Thymus (tissue), 11 donors: ENCODE data around the gene PPM1J. TPM values are rescaled to one million over a fixed set of nuclear protein-coding genes. Genes with fewer than 3 reads are reported as not detected.

ENCODE experiments used
- DNase-seq, 9 donors: peaks; one replicate each; pipeline ENCODE4 v3.0.0-alpha.2; 2013; ENCODE audit warnings: low spot score in 9 of 9, low read depth in 6 of 9, missing footprints in 1 of 9
- H3K27ac ChIP-seq, 2 donors: one replicate each; pipeline ENCODE4 v1.5.1; 2013; ENCODE audit warnings: control low read depth in 1 of 2, low read depth in 1 of 2, low read length in 1 of 2, mild to moderate bottlenecking in 1 of 2, moderate library complexity in 1 of 2
- H3K27me3 ChIP-seq, 2 donors: one replicate each; pipeline ENCODE4 v1.5.1; 2013; ENCODE audit warnings: low read length in 1 of 2; ENCODE audit not compliant: control insufficient read depth in 2 of 2, insufficient read depth in 1 of 2
- H3K36me3 ChIP-seq, 2 donors: one replicate each; pipeline ENCODE4 v1.5.1; 2013; ENCODE audit warnings: low read length in 1 of 2, mild to moderate bottlenecking in 1 of 2, moderate library complexity in 1 of 2; ENCODE audit not compliant: control insufficient read depth in 2 of 2, insufficient read depth in 2 of 2
- H3K4me1 ChIP-seq, 2 donors: one replicate each; pipeline ENCODE4 v1.5.1; 2013; ENCODE audit warnings: low read length in 2 of 2; ENCODE audit not compliant: control insufficient read depth in 2 of 2, insufficient read depth in 2 of 2
- H3K4me3 ChIP-seq, 2 donors: one replicate each; pipeline ENCODE4 v1.5.1; 2013; ENCODE audit warnings: low read length in 2 of 2, control low read depth in 1 of 2, mild to moderate bottlenecking in 1 of 2
- H3K9me3 ChIP-seq, 2 donors: one replicate each; pipeline ENCODE4 v1.5.1; 2013; ENCODE audit warnings: low read length in 1 of 2, mild to moderate bottlenecking in 1 of 2; ENCODE audit not compliant: control insufficient read depth in 2 of 2, insufficient read depth in 1 of 2
- WGBS: extraction: QIAGEN DNeasy Blood & Tissue Kit; methylation state at CpG from one replicate; pipeline ENCODE4 v1.1.7; 2013; 5-methylcytosine and 5-hydroxymethylcytosine counted together
- polyA plus RNA-seq: library from polyadenylated mRNA; stranded (reverse); fragments of 200-250 nt; gene quantifications from one replicate; pipeline ENCODE4 v1.2.3, GENCODE V29; 2013
- total RNA-seq: library from RNA; stranded (reverse); fragments of 120-200 nt; gene quantifications from one replicate; pipeline ENCODE4 v1.2.4, GENCODE V29; 2013
- donor health status: healthy.

The PPM1J gene
- total and polyA plus RNA-seq, 2 donors = 1.7 to 8.4 TPM

DNA sequence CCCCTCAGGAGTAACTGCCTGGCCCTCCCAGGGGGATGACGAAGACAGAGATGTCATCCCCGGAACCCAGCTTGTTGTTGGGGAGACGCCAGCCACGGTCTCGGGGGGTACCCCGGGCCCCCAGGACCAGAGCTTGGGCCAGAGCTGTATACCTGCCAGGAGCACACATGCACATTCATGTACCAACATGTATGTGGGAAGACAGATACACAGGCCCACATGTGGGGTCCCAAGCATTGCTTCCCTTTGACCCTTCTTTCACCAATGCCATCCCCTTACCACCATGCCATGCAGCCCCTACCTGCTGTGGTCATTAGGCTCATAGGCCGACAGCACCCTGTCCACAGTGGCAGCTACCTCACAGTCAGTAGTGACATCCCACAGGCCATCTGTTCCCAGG, 5.0 kb downstream of the PPM1J start:
- Histone ChIP-seq H3K9me3 (no peaks in the 10 kb centered on the region), H3K36me3 (no peaks in the 10 kb centered on the region)

DNA sequence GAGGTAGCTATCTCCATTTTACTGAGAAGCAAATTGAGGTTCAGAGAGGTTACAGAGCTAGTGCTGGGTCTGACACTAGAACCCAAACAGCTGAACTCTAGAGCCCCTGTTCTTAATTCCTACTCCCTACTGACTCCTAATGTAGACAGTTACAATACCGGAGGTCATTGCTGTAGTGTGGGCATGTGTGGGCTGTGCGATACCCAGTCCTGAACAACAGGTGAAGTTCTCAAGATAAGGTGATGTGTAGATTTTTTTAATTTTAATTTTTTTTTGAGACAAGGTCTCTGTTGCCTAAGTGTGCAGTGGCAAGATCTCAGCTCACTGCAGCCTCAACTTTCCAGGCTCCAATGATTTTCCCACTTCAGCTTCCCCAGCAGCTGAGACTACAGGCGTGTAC, 6.6 kb downstream of the PPM1J start:
- H3K9me3 ChIP-seq = no peaks in the 10 kb centered on the region
- no peak for DNase-seq
- H3K27ac ChIP-seq = no peak overlapping the region
- peaks cover 12 to 35% of the 10 kb centered on the region in 2 donors for H3K4me1 ChIP-seq
- WGBS = 98% methylated on average over 3 of the region's 3 CpGs
- H3K36me3 ChIP-seq = no peaks in the 10 kb centered on the region
- no peak overlapping the region for H3K4me3 ChIP-seq
- H3K27me3 ChIP-seq = peaks cover 41 to 82% of the 10 kb centered on the region in 2 donors

More for the DNA sequence above, 5.0 kb downstream of the PPM1J start:
- Histone ChIP-seq H3K27ac (no peak overlapping the region), H3K27me3 (peaks cover 57 to 93% of the 10 kb centered on the region in 2 donors), H3K4me1 (peaks cover 7 to 30% of the 10 kb centered on the region in 2 donors), H3K4me3 (no peak overlapping the region)
- DNase-seq = no peak
- WGBS = 95% methylated on average over 7 of the region's 7 CpGs

GRCh38 chr1:112708002-112708448, 7.1 kb downstream of the PPM1J start:
- 90% methylated on average over 6 of the region's 6 CpGs for WGBS
- H3K4me3 ChIP-seq = no peak overlapping the region
- H3K27ac ChIP-seq = no peak overlapping the region
- DNase-seq = no peak
- H3K9me3 ChIP-seq = no peaks in the 10 kb centered on the region
- no peaks in the 10 kb centered on the region for H3K36me3 ChIP-seq
- peaks cover 12 to 35% of the 10 kb centered on the region in 2 donors for H3K4me1 ChIP-seq
- peaks cover 37 to 78% of the 10 kb centered on the region in 2 donors for H3K27me3 ChIP-seq

DNA sequence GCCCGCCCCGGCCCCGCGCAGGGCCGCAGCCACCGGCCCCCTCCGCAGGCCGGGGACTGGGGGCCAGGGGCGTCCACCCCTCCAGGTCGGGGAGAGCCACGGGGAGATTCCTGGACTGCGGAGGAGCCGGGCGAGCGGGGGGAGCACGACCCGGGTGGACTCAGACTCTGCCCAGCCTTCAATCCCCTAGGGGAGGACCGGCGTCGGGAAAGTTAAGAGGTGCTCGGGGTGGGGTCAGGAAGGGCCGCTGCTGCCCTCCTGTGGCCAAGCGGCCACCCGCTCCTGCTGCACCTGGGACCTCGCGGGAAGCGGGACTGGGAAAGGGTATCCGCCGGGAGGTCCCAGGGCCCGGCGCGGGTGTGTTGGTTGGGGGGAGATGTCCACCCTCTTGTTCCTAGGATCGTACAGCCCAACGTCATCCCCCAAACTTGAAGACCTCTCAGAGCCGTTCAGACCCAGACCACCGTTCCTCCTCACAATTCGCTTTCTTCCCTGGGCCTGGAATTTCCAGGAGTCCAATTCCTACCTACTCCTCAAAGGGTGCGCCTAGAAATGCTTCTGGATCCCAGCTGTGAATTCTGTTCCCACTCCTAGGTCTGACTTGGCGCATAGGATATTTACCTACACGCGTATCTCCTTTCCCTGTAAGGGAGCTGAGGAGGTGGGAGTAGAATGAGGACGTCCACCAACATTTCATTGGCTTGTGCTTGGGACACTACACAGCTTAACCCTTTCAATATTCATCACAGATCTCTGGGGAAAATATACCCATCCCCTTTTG, 7.7 kb downstream of the PPM1J start:
- Histone ChIP-seq H3K4me1 (peaks cover 12 to 35% of the 10 kb centered on the region in 2 donors), H3K27ac (peak overlapping the region in 1 of 2 donors; percentile 25), H3K36me3 (no peaks in the 10 kb centered on the region), H3K4me3 (peak overlapping the region; percentile 33 to 58), H3K9me3 (no peaks in the 10 kb centered on the region), H3K27me3 (peaks cover 36 to 73% of the 10 kb centered on the region in 2 donors)
- 12% methylated on average over 42 of the region's 42 CpGs for WGBS
- peak in 3 of 9 donors; percentile 59 to 67 (median 63) for DNase-seq

GRCh38 chr1:112706505-112707220, 8.5 kb downstream of the PPM1J start, which contains the start of gene RHOC:
Gene RHOC, minus strand, starts transcription at chr1:112707127. Its CDS starts 3,328 bp downstream, at chr1:112703799.
- Histone ChIP-seq H3K36me3 (no peaks in the 10 kb centered on the region), H3K9me3 (no peaks in the 10 kb centered on the region), H3K27ac (peak within 1 kb of the TSS; percentile 53 to 56), H3K4me1 (peaks cover 12 to 36% of the 10 kb centered on the region in 2 donors), H3K4me3 (peak within 1 kb of the TSS; percentile 43 to 58), H3K27me3 (peaks cover 29 to 65% of the 10 kb centered on the region in 2 donors)
- WGBS = 11% methylated on average over 61 of the region's 61 CpGs
- DNase-seq = no peak

DNA sequence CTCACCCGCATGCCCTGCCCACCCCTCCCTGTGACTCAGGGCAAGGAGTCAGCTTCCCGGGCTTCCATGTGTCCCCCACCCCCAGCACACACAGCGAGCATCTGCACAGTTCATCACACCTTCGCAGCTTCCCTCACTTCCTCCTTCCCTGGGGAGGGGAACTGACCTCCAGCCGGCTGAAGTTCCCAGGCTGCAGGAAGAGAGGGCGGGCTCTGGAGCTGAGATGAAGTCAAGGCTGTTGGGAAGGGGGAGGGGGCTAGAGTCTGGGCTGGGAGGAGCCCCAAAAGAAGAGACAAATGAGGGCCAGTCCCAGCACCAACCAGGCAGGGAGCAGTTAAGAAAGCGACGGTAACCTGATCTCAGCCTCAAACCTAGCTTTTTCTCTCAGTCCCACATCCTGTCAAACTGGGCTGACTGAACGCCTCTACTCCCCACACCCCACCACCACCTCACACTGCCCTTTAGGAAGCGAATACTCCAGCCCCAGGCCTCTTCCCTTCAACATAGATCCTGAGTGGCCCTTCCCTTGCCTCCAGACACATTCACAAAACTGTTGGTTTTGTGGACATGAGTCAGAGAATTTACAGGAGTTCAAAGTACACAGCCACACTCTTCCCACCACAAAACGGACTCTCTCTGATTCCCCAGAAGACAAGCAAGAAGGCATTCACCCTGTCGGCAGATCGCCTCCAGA, 10.1 kb downstream of the PPM1J start:
- Histone ChIP-seq H3K27me3 (peaks cover 21 to 49% of the 10 kb centered on the region in 2 donors), H3K4me1 (peaks cover 12 to 47% of the 10 kb centered on the region in 2 donors), H3K36me3 (peaks cover 4 to 12% of the 10 kb centered on the region in 2 donors), H3K4me3 (peak overlapping the region in 1 of 2 donors; percentile 43), H3K9me3 (no peaks in the 10 kb centered on the region), H3K27ac (peak overlapping the region; percentile 56 to 68)
- WGBS = 17% methylated on average over 13 of the region's 13 CpGs
- DNase-seq = peak in 4 of 9 donors; percentile 43 to 77 (median 52)

DNA sequence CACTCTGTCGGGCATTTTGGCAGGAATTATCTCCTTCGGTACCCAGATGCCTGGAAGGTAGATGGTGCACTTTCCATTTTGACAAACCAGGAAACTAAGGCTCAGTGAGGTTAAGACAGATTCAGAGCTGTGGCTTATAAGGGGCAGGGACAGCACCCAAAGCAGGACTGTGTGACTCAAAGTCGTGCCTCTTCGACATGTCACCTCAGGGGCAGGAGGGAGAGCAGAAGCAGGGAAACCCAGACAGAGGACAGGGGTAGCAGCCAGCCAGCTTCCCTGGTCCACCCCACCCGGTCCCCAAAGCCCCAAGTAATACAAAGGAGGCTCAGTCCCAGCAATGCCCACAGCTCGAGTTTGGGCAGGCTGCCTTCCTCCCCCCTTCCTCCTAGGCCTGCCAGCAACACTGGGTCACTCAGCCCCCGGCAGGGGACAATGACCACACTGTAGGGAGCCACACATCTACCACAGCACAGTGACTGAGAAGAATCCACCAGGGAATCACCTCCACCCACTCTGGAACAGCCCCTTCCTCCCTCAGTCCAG, 10.7 kb downstream of the PPM1J start:
- 68% methylated on average over 7 of the region's 7 CpGs for WGBS
- Histone ChIP-seq H3K4me1 (peaks cover 12 to 53% of the 10 kb centered on the region in 2 donors), H3K4me3 (peak overlapping the region in 1 of 2 donors; percentile 31), H3K27me3 (peaks cover 17 to 43% of the 10 kb centered on the region in 2 donors), H3K36me3 (peaks cover 10 to 18% of the 10 kb centered on the region in 2 donors), H3K27ac (peak overlapping the region; percentile 22 to 32), H3K9me3 (no peaks in the 10 kb centered on the region)
- no peak for DNase-seq

DNA sequence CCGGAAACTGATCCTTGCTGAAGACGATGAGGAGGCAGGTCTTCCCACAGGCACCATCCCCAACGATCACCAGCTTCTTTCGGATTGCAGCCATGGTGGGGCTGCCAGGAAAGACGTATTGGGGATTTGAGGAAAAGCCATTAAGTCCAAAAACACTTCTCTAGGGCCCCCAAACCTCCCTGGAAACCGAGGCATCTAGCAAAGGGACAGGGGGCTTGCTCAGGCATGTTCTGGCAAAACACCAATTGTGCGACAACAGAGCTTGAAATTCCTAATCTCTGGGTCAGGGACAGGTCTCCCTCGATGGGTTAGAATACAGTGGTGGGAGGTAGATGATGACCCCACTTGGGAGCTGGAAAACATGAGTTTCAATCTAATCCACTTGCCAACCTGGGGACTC, 11.4 kb downstream of the PPM1J start:
- H3K27ac ChIP-seq = no peak overlapping the region
- H3K27me3 ChIP-seq = peaks cover 12 to 36% of the 10 kb centered on the region in 2 donors
- no peak overlapping the region for H3K4me3 ChIP-seq
- no peaks in the 10 kb centered on the region for H3K9me3 ChIP-seq
- H3K36me3 ChIP-seq = peaks cover 13 to 22% of the 10 kb centered on the region in 2 donors
- DNase-seq = no peak
- 95% methylated on average over 8 of the region's 8 CpGs for WGBS
- peaks cover 12 to 53% of the 10 kb centered on the region in 2 donors for H3K4me1 ChIP-seq
